Trophoblast cell (in vitro differentiated cells and primary cell): ENCODE measurements around the gene SLCO2B1. TPM values are rescaled to one million over a fixed set of nuclear protein-coding genes. Genes with fewer than 3 reads are reported as not detected.

Source experiments
- DNase-seq, 2 donors: peaks; one replicate each; pipeline ENCODE4 v3.0.0-alpha.2; 2016
- H2AFZ ChIP-seq: 2 replicates; pipeline ENCODE4 v1.6.1; 2013; ENCODE audit warnings: low read length, moderate library complexity, mild to moderate bottlenecking; ENCODE audit not compliant: insufficient read depth, poor library complexity
- H2AK5ac ChIP-seq: 2 replicates; pipeline ENCODE4 v1.6.1; 2013; ENCODE audit warnings: mild to moderate bottlenecking, low read length
- H2BK120ac ChIP-seq: 2 replicates; pipeline ENCODE4 v1.6.1; 2013; ENCODE audit warnings: low read length, mild to moderate bottlenecking, moderate library complexity; ENCODE audit not compliant: insufficient read depth, poor library complexity
- H2BK12ac ChIP-seq: 2 replicates; pipeline ENCODE4 v1.6.1; 2013; ENCODE audit warnings: mild to moderate bottlenecking, low read length, moderate library complexity
- H2BK5ac ChIP-seq: 2 replicates; pipeline ENCODE4 v1.6.1; 2013; ENCODE audit warnings: low read length, low read depth, moderate library complexity, mild to moderate bottlenecking; ENCODE audit not compliant: poor library complexity
- H3K14ac ChIP-seq: 2 replicates; pipeline ENCODE4 v1.6.1; 2013; ENCODE audit warnings: mild to moderate bottlenecking, low read length
- H3K18ac ChIP-seq: 2 replicates; pipeline ENCODE4 v1.6.1; 2013; ENCODE audit warnings: mild to moderate bottlenecking, low read length
- H3K23ac ChIP-seq: 2 replicates; pipeline ENCODE4 v1.6.1; 2013; ENCODE audit warnings: low read length
- H3K27ac ChIP-seq: 2 replicates; pipeline ENCODE4 v1.5.1; 2013; ENCODE audit warnings: low read depth, mild to moderate bottlenecking, inconsistent platforms, low read length, moderate library complexity
- H3K27me3 ChIP-seq: 2 replicates; pipeline ENCODE4 v1.6.1; 2013; ENCODE audit warnings: inconsistent platforms, mild to moderate bottlenecking, low read length, moderate library complexity; ENCODE audit not compliant: insufficient read depth
- H3K36me3 ChIP-seq, 2 experiments: 1 replicate in 1 of 2; 2 replicates in 1 of 2; pipeline ENCODE4 v1.6.1; 2013; ENCODE audit warnings: low read length in 2 of 2, mild to moderate bottlenecking in 2 of 2, moderate library complexity in 1 of 2; ENCODE audit not compliant: insufficient read depth in 2 of 2, control insufficient read depth in 1 of 2
- H3K4ac ChIP-seq: 2 replicates; pipeline ENCODE4 v1.6.1; 2013; ENCODE audit warnings: low read depth, mild to moderate bottlenecking, low read length, moderate library complexity
- H3K4me1 ChIP-seq, 2 experiments: 1 replicate in 1 of 2; 2 replicates in 1 of 2; pipeline ENCODE4 v1.6.1; 2013; ENCODE audit warnings: low read length in 2 of 2, mild to moderate bottlenecking in 2 of 2, moderate library complexity in 1 of 2; ENCODE audit not compliant: insufficient read depth in 2 of 2, control insufficient read depth in 1 of 2
- H3K4me2 ChIP-seq: 2 replicates; pipeline ENCODE4 v1.6.1; 2013; ENCODE audit warnings: inconsistent platforms, mild to moderate bottlenecking, low read length, moderate library complexity
- H3K4me3 ChIP-seq: 2 replicates; pipeline ENCODE4 v1.5.1; 2013; ENCODE audit warnings: mild to moderate bottlenecking, low read depth, low read length, inconsistent platforms
- H3K79me1 ChIP-seq: one replicate; pipeline ENCODE4 v1.6.1; 2013; ENCODE audit warnings: low read length
- H3K79me2 ChIP-seq: 2 replicates; pipeline ENCODE4 v1.6.1; 2013; ENCODE audit warnings: low read length, mild to moderate bottlenecking; ENCODE audit not compliant: control insufficient read depth, insufficient read depth, poor library complexity
- H3K9ac ChIP-seq: 2 replicates; pipeline ENCODE4 v1.6.1; 2013; ENCODE audit warnings: mild to moderate bottlenecking, low read length
- H3K9me3 ChIP-seq: 2 replicates; pipeline ENCODE4 v1.6.1; 2013; ENCODE audit warnings: low read depth, mild to moderate bottlenecking, control low read depth, inconsistent platforms, low read length; ENCODE audit not compliant: insufficient read depth
- H4K12ac ChIP-seq: 2 replicates; pipeline ENCODE4 v1.6.1; 2013; ENCODE audit warnings: low read depth, mild to moderate bottlenecking, low read length, moderate library complexity
- H4K8ac ChIP-seq: 2 replicates; pipeline ENCODE4 v1.6.1; 2013; ENCODE audit warnings: low read depth, mild to moderate bottlenecking, low read length, moderate library complexity
- H4K91ac ChIP-seq: one replicate; pipeline ENCODE4 v1.6.1; 2013; ENCODE audit warnings: low read depth, mild to moderate bottlenecking, low read length, moderate library complexity
- WGBS: extraction: QIAGEN DNeasy Blood & Tissue Kit; methylation state at CpG from one replicate; pipeline ENCODE4 v1.1.7; 2013; ENCODE audit warnings: missing lambda C conversion rate; ENCODE audit not compliant: insufficient read length, insufficient coverage; ENCODE audit errors: extremely low coverage; 5-methylcytosine and 5-hydroxymethylcytosine counted together
- polyA plus RNA-seq: library from polyadenylated mRNA; stranded (reverse); fragments of 200-250 nt; gene quantifications from 2 replicates; pipeline ENCODE4 v1.2.3, GENCODE V29; 2013

The SLCO2B1 gene
- 3.4 and 4.6 TPM in 2 replicates for polyA plus RNA-seq

- no CpG with 5 or more reads among the region's 4 CpGs for WGBS
- no peak within 1 kb of the TSS for H2AK5ac ChIP-seq
- no peaks in the 10 kb centered on the region for H3K27me3 ChIP-seq
Measured at GRCh38 chr11:75150879-75151278, at the start of gene SLCO2B1. TSS of gene SLCO2B1 (plus strand) at chr11:75151107. CDS start at chr11:75151382, 275 bp downstream.

GRCh38 chr11:75101424-75102128 is 49.3 kb upstream of the SLCO2B1 start:
- no peaks in the 10 kb centered on the region for H3K27me3 ChIP-seq
- no peak overlapping the region for H3K9ac ChIP-seq
- H2AFZ ChIP-seq = no peak overlapping the region
- no peak overlapping the region for H4K91ac ChIP-seq
- H3K4me3 ChIP-seq = no peak overlapping the region
- H3K27ac ChIP-seq = no peak overlapping the region
- H2BK5ac ChIP-seq = no peak overlapping the region
- WGBS = no CpG with 5 or more reads among the region's 8 CpGs
- DNase-seq = no peak
- no peaks in the 10 kb centered on the region for H3K9me3 ChIP-seq
- H2BK120ac ChIP-seq = no peak overlapping the region
- no peak overlapping the region for H4K8ac ChIP-seq
- H3K14ac ChIP-seq = no peak overlapping the region
- H3K4ac ChIP-seq = no peak overlapping the region
- H3K23ac ChIP-seq = no peak overlapping the region
- H4K12ac ChIP-seq = no peak overlapping the region
- H2BK12ac ChIP-seq = no peak overlapping the region
- no peak overlapping the region for H3K18ac ChIP-seq
- no peaks in the 10 kb centered on the region for H3K4me1 ChIP-seq
- no peaks in the 10 kb centered on the region for H3K79me2 ChIP-seq
- H2AK5ac ChIP-seq = no peak overlapping the region
- H3K79me1 ChIP-seq = no peaks in the 10 kb centered on the region
- no peak overlapping the region for H3K4me2 ChIP-seq
- no peaks in the 10 kb centered on the region for H3K36me3 ChIP-seq

More at GRCh38 chr11:75150879-75151278, at the start of gene SLCO2B1:
- H4K12ac ChIP-seq = no peak within 1 kb of the TSS
- no peak within 1 kb of the TSS for H4K8ac ChIP-seq
- H3K18ac ChIP-seq = no peak within 1 kb of the TSS
- no peak within 1 kb of the TSS for H2AFZ ChIP-seq
- H3K14ac ChIP-seq = no peak within 1 kb of the TSS
- no peaks in the 10 kb centered on the region for H3K79me2 ChIP-seq
- H2BK120ac ChIP-seq = no peak within 1 kb of the TSS
- no peak within 1 kb of the TSS for H3K4me2 ChIP-seq
- no peak for DNase-seq
- no peak within 1 kb of the TSS for H2BK12ac ChIP-seq
- H2BK5ac ChIP-seq = no peak within 1 kb of the TSS
- H3K27ac ChIP-seq = no peak within 1 kb of the TSS
- no peak within 1 kb of the TSS for H3K9ac ChIP-seq
- H3K4me1 ChIP-seq = peaks cover 17 to 18% of the 10 kb centered on the region in 2 experiments
- peaks cover 2% of the 10 kb centered on the region for H3K79me1 ChIP-seq
- no peaks in the 10 kb centered on the region for H3K9me3 ChIP-seq
- H3K4ac ChIP-seq = no peak within 1 kb of the TSS
- H3K36me3 ChIP-seq = no peaks in the 10 kb centered on the region
- no peak within 1 kb of the TSS for H4K91ac ChIP-seq
- H3K23ac ChIP-seq = no peak within 1 kb of the TSS
- no peak within 1 kb of the TSS for H3K4me3 ChIP-seq

GRCh38 chr11:75103380-75104026 is 47.4 kb upstream of the SLCO2B1 start:
- no peaks in the 10 kb centered on the region for H3K36me3 ChIP-seq
- no peaks in the 10 kb centered on the region for H3K79me2 ChIP-seq
- WGBS = no CpG with 5 or more reads among the region's 5 CpGs
- no peak overlapping the region for H3K27ac ChIP-seq
- H3K23ac ChIP-seq = peak overlapping the region; percentile 86
- no peak overlapping the region for H3K9ac ChIP-seq
- no peaks in the 10 kb centered on the region for H3K27me3 ChIP-seq
- no peaks in the 10 kb centered on the region for H3K9me3 ChIP-seq
- H2BK12ac ChIP-seq = no peak overlapping the region
- peak overlapping the region; percentile 36 for H3K4me3 ChIP-seq
- H2BK5ac ChIP-seq = no peak overlapping the region
- H4K91ac ChIP-seq = no peak overlapping the region
- no peak overlapping the region for H4K8ac ChIP-seq
- no peak overlapping the region for H2BK120ac ChIP-seq
- DNase-seq = no peak
- H3K4ac ChIP-seq = no peak overlapping the region
- H3K14ac ChIP-seq = no peak overlapping the region
- H4K12ac ChIP-seq = no peak overlapping the region
- peaks cover 0 to 3% of the 10 kb centered on the region in 2 experiments for H3K4me1 ChIP-seq
- H3K18ac ChIP-seq = no peak overlapping the region
- no peak overlapping the region for H2AFZ ChIP-seq
- no peak overlapping the region for H2AK5ac ChIP-seq
- H3K4me2 ChIP-seq = no peak overlapping the region
- H3K79me1 ChIP-seq = no peaks in the 10 kb centered on the region

GRCh38 chr11:75105462-75105925 is 45.4 kb upstream of the SLCO2B1 start:
- H3K36me3 ChIP-seq = no peaks in the 10 kb centered on the region
- no peak overlapping the region for H2BK120ac ChIP-seq
- no CpG with 5 or more reads among the region's 9 CpGs for WGBS
- no peaks in the 10 kb centered on the region for H3K9me3 ChIP-seq
- H3K79me1 ChIP-seq = no peaks in the 10 kb centered on the region
- H4K8ac ChIP-seq = no peak overlapping the region
- no peak overlapping the region for H2AK5ac ChIP-seq
- no peak overlapping the region for H4K91ac ChIP-seq
- no peak overlapping the region for H3K4me2 ChIP-seq
- H4K12ac ChIP-seq = no peak overlapping the region
- no peaks in the 10 kb centered on the region for H3K79me2 ChIP-seq
- no peak overlapping the region for H3K14ac ChIP-seq
- H3K27me3 ChIP-seq = no peaks in the 10 kb centered on the region
- H3K4me3 ChIP-seq = no peak overlapping the region
- no peak for DNase-seq
- H2BK5ac ChIP-seq = no peak overlapping the region
- H2BK12ac ChIP-seq = no peak overlapping the region
- H2AFZ ChIP-seq = no peak overlapping the region
- peaks cover 0 to 3% of the 10 kb centered on the region in 2 experiments for H3K4me1 ChIP-seq
- no peak overlapping the region for H3K27ac ChIP-seq
- H3K4ac ChIP-seq = no peak overlapping the region
- no peak overlapping the region for H3K18ac ChIP-seq
- no peak overlapping the region for H3K9ac ChIP-seq
- H3K23ac ChIP-seq = no peak overlapping the region
